ENCODE measurements around the gene CCDC85A. TPM values are rescaled to one million over a fixed set of nuclear protein-coding genes. Genes with fewer than 3 reads are reported as not detected.

The CCDC85A gene
- total RNA-seq, 1 donor from 2014 or later = not detected

- Mint-ChIP-seq H3K27ac (no peak overlapping the region), H3K36me3 (ENCODE audit: low read depth) (no peaks in the 10 kb centered on the region), H3K27me3 (no peaks in the 10 kb centered on the region), H3K9me3 (no peaks in the 10 kb centered on the region), H3K4me3 (no peak overlapping the region), H3K4me1 (no peaks in the 10 kb centered on the region)
- intact Hi-C loops (cut with micrococcal nuclease) = no loop called here
- CTCF ChIA-PET = no interaction called here
- ATAC-seq (ENCODE audit: low read depth) = no peak
- POLR2A ChIA-PET = no interaction called here
- no peak for DNase-seq
- no peak for TF ChIP-seq CTCF (IDR thresholded peaks at IDR 0.05)
Measured at GRCh38 chr2:56314796-56315195, 131.0 kb downstream of the CCDC85A start.

GRCh38 chr2:56315376-56315775, 131.6 kb downstream of the CCDC85A start:
- intact Hi-C loops (cut with micrococcal nuclease) = no loop called here
- Mint-ChIP-seq H3K9me3 (no peaks in the 10 kb centered on the region), H3K4me1 (no peaks in the 10 kb centered on the region), H3K27ac (no peak overlapping the region), H3K27me3 (no peaks in the 10 kb centered on the region), H3K4me3 (no peak overlapping the region), H3K36me3 (ENCODE audit: low read depth) (no peaks in the 10 kb centered on the region)
- DNase-seq (no peak), ATAC-seq (ENCODE audit: low read depth) (no peak)
- TF ChIP-seq CTCF (IDR thresholded peaks at IDR 0.05) = no peak
- ChIA-PET POLR2A (no interaction called here), CTCF (no interaction called here)

GRCh38 chr2:56316011-56316410, 132.2 kb downstream of the CCDC85A start:
- Mint-ChIP-seq H3K27ac (no peak overlapping the region), H3K27me3 (no peaks in the 10 kb centered on the region), H3K4me3 (no peak overlapping the region), H3K9me3 (no peaks in the 10 kb centered on the region), H3K36me3 (ENCODE audit: low read depth) (no peaks in the 10 kb centered on the region), H3K4me1 (no peaks in the 10 kb centered on the region)
- POLR2A ChIA-PET = no interaction called here
- no peak for TF ChIP-seq CTCF (IDR thresholded peaks at IDR 0.05)
- ATAC-seq (ENCODE audit: low read depth) = no peak
- CTCF ChIA-PET = no interaction called here
- no peak for DNase-seq
- intact Hi-C loops (cut with micrococcal nuclease) = no loop called here

- Mint-ChIP-seq H3K9me3 (no peaks in the 10 kb centered on the region), H3K4me1 (no peaks in the 10 kb centered on the region), H3K27me3 (no peaks in the 10 kb centered on the region), H3K4me3 (no peak overlapping the region), H3K27ac (no peak overlapping the region), H3K36me3 (ENCODE audit: low read depth) (no peaks in the 10 kb centered on the region)
- ATAC-seq (ENCODE audit: low read depth) (no peak), DNase-seq (no peak)
- no peak for TF ChIP-seq CTCF (IDR thresholded peaks at IDR 0.05)
- intact Hi-C loops (cut with micrococcal nuclease) = no loop called here
- POLR2A ChIA-PET = no interaction called here
- CTCF ChIA-PET = no interaction called here
Measured at GRCh38 chr2:56318147-56318546, 134.4 kb downstream of the CCDC85A start.

GRCh38 chr2:56325661-56326345, 142.0 kb downstream of the CCDC85A start:
- Mint-ChIP-seq H3K27ac (no peak overlapping the region), H3K27me3 (no peaks in the 10 kb centered on the region), H3K36me3 (ENCODE audit: low read depth) (no peaks in the 10 kb centered on the region), H3K4me1 (no peaks in the 10 kb centered on the region), H3K9me3 (no peaks in the 10 kb centered on the region), H3K4me3 (no peak overlapping the region)
- no peak for DNase-seq
- intact Hi-C loops (cut with micrococcal nuclease) = no loop called here
- no peak for ATAC-seq (ENCODE audit: low read depth)
- POLR2A ChIA-PET = no interaction called here
- TF ChIP-seq CTCF (IDR thresholded peaks at IDR 0.05) = no peak
- CTCF ChIA-PET = no interaction called here

Data from activated B cell treated with CpG ODN at 0.5 μM for 24 hours (primary cell).